ENCODE data around the gene CEMP1. TPM values are rescaled to one million over a fixed set of nuclear protein-coding genes. Genes with fewer than 3 reads are reported as not detected.

Gene CEMP1
- total RNA-seq, 2 donors from 2014 or later: 0.63 TPM; not detected in 1

DNA sequence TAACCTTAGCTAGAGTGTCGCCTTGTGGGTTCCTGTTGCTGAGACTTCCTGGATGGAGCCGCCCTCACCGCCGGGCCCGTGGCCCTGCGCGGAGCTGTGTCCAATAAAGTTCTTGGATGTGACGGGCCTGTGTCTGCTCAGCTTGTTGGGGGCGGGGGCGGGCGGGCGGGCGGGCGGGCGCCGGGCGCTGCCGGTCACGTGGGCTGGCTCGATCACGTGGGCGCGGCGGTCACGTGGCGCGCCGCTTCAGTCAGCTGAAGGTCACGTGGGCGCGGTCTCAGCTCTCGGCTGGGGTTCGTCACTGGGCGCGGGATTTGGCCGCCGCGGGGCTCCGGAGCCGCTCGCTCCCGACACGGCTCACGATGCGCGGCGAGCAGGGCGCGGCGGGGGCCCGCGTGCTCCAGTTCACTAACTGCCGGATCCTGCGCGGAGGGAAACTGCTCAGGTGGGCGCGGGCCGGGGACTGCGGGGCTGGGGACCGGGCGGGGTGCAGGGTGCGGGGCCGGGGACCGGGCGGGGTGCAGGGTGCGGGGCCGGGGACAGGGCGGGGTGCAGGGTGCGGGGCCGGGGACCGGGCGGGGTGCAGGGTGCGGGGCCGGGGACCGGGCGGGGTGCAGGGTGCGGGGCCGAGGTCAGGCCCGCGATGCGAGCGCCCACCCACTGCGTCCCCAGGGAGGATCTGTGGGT lies 11.0 kb downstream of the CEMP1 start, which contains the start of gene AMDHD2:
TSS of gene AMDHD2 (plus strand) at position 275 of the 687 bp plus-strand sequence. CDS start at position 363, 88 bp downstream.
- H3K36me3 ChIP-seq: peaks cover 8% of the 10 kb centered on the region
- DNase-seq (ENCODE audit: low spot score) (peak; percentile 77), ATAC-seq (ENCODE audit: insufficient number of reproducible peaks, low FRiP score, low read depth) (peak; percentile 45)
- TF ChIP-seq, protein P1, sequence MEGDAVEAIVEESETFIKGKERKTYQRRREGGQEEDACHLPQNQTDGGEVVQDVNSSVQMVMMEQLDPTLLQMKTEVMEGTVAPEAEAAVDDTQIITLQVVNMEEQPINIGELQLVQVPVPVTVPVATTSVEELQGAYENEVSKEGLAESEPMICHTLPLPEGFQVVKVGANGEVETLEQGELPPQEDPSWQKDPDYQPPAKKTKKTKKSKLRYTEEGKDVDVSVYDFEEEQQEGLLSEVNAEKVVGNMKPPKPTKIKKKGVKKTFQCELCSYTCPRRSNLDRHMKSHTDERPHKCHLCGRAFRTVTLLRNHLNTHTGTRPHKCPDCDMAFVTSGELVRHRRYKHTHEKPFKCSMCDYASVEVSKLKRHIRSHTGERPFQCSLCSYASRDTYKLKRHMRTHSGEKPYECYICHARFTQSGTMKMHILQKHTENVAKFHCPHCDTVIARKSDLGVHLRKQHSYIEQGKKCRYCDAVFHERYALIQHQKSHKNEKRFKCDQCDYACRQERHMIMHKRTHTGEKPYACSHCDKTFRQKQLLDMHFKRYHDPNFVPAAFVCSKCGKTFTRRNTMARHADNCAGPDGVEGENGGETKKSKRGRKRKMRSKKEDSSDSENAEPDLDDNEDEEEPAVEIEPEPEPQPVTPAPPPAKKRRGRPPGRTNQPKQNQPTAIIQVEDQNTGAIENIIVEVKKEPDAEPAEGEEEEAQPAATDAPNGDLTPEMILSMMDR (IDR thresholded peaks at IDR 0.05): no peak
- peak within 1 kb of the TSS; percentile 70 for H3K4me3 ChIP-seq
- H3K4me1 ChIP-seq (ENCODE audit: control insufficient read depth in 1 of 2, low read depth in 2 of 2): peaks cover 43 to 57% of the 10 kb centered on the region in 2 donors
- H3K27me3 ChIP-seq (replicated peaks; ENCODE audit: insufficient read depth): no peaks in the 10 kb centered on the region
- peak within 1 kb of the TSS; percentile 74 to 76 for H3K27ac ChIP-seq
- no peaks in the 10 kb centered on the region for H3K9me3 ChIP-seq

DNA sequence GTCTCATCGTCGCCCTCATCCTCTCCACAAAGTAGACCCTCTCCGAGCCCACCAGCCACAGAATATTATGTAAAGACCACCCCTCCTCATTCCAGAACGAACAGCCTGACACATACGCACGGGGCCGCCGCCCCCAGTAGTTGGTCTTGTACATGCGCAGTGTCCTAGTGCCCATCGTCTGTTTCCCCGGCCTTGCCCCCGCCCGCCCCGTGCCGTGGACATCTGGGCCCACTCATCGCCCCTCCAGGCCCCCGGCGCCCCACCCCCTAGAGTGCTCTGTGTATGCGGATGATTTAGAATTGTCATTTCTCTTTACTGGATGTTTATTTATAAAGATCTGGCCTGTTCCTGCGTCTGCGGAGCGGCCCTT lies 11.5 kb downstream of the CEMP1 start:
- H3K4me3 ChIP-seq: peak overlapping the region; percentile 70
- TF ChIP-seq, protein P1 (IDR thresholded peaks at IDR 0.05): no peak
- DNase-seq (ENCODE audit: low spot score) (no peak), ATAC-seq (ENCODE audit: insufficient number of reproducible peaks, low FRiP score, low read depth) (no peak)
- H3K27me3 ChIP-seq (replicated peaks; ENCODE audit: insufficient read depth): no peaks in the 10 kb centered on the region
- no peaks in the 10 kb centered on the region for H3K9me3 ChIP-seq
- peaks cover 6% of the 10 kb centered on the region for H3K36me3 ChIP-seq
- peak overlapping the region; percentile 74 to 76 for H3K27ac ChIP-seq
- peaks cover 43 to 63% of the 10 kb centered on the region in 2 donors for H3K4me1 ChIP-seq (ENCODE audit: control insufficient read depth in 1 of 2, low read depth in 2 of 2)

DNA sequence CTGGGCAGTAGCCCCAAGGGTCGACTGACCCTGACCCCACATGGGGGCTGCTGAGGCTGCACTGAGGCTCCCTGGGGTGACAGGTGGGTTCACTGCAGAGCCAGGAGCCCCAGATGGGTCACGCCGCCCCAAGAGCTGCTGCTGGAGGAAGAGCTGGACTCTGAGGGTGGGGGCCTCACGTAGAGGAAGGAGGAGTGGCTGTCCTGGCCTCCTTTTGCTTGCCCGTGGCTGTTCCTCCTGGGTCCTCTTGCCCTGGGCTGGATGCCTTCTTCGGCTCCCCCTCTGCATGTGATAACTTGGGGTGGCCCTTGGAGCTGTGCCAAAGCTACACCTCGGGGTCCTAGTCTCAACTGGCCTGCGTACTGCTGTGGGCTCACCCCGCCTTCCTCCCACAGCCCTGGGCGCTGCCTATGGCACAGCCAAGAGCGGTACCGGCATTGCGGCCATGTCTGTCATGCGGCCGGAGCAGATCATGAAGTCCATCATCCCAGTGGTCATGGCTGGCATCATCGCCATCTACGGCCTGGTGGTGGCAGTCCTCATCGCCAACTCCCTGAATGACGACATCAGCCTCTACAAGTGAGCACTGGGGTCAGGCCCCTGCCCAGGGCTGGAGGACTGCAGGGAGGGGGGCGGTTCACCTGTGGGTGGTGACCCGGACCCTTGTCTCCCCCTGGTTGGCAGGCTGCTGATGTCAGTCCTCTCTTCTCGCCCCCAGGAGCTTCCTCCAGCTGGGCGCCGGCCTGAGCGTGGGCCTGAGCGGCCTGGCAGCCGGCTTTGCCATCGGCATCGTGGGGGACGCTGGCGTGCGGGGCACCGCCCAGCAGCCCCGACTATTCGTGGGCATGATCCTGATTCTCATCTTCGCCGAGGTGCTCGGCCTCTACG lies 12.1 kb downstream of the CEMP1 start:
- TF ChIP-seq, protein P1 (IDR thresholded peaks at IDR 0.05): no peak
- H3K4me1 ChIP-seq (ENCODE audit: control insufficient read depth in 1 of 2, low read depth in 2 of 2): peaks cover 43 to 63% of the 10 kb centered on the region in 2 donors
- H3K4me3 ChIP-seq: peak overlapping the region; percentile 70
- H3K27me3 ChIP-seq (replicated peaks; ENCODE audit: insufficient read depth): no peaks in the 10 kb centered on the region
- DNase-seq (ENCODE audit: low spot score): no peak
- no peaks in the 10 kb centered on the region for H3K9me3 ChIP-seq
- peak overlapping the region; percentile 74 to 76 for H3K27ac ChIP-seq
- peaks cover 4% of the 10 kb centered on the region for H3K36me3 ChIP-seq
- no peak for ATAC-seq (ENCODE audit: insufficient number of reproducible peaks, low FRiP score, low read depth)

DNA sequence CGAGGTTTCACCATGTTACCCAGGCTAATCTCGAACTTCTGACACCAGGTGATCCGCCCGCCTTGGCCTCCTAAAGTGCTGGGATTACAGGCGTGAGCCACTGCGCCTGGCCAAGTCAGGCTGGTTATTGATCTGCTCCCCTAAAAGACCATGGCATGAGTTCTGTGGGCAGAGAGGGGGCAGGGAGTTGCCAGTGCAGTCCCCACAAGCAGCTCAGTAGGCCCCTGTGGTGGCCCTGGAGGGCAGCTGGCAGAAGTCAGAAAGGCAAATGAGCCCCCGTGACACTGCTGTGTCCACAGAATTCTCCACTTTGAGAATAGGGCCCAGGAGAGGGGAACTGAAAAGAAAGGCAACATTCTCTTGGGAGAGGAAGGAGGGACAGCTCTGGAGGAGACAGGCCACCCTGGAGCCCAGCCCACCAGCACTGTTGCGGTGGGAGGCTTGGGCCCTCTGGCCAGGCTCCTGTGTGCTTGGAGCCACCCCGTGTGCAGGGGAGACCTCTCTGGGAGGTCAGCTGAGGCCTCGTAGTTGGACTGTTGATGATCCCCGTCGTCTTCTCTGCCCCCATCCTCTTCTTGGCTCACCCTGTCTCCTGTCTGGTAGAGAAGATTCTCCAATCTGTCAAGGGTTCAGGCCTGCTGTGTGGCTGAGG lies 13.1 kb downstream of the CEMP1 start:
- Histone ChIP-seq H3K27me3 (replicated peaks; ENCODE audit: insufficient read depth) (no peaks in the 10 kb centered on the region), H3K36me3 (no peaks in the 10 kb centered on the region), H3K27ac (peak overlapping the region; percentile 74 to 76), H3K4me1 (ENCODE audit: control insufficient read depth in 1 of 2, low read depth in 2 of 2) (peaks cover 43 to 66% of the 10 kb centered on the region in 2 donors), H3K9me3 (no peaks in the 10 kb centered on the region), H3K4me3 (no peak overlapping the region)
- no peak for DNase-seq (ENCODE audit: low spot score)
- ATAC-seq (ENCODE audit: insufficient number of reproducible peaks, low FRiP score, low read depth): no peak
- TF ChIP-seq, protein P1 (IDR thresholded peaks at IDR 0.05): no peak

All from thoracic aorta (tissue), 2 donors.